CD4-positive, alpha-beta T cell treated with Interleukin-4 for 4 hours (primary cell): ENCODE data around the gene PDZD2.
A peak's percentile ranks its signal among the peaks of the same experiment; 100 is the strongest.
"Not testable (repeated sequence)": the region's sequence is repeated elsewhere in the genome, so short reads cannot be mapped to it uniquely, and the experiment has no call there.

Source experiments
- DNase-seq: peaks from one replicate; pipeline ENCODE4 v3.0.0-alpha.2; 2020

The PDZD2 gene

GRCh38 chr5:32057187-32058096 is 418.5 kb downstream of the PDZD2 start:
- no peak for DNase-seq

GRCh38 chr5:32058101-32058500 is 419.2 kb downstream of the PDZD2 start:
- no peak for DNase-seq

- DNase-seq = no peak
Observed at GRCh38 chr5:32058997-32059396, 420.1 kb downstream of the PDZD2 start.

- DNase-seq = no peak
Observed at GRCh38 chr5:32059761-32060530, 421.0 kb downstream of the PDZD2 start.

GRCh38 chr5:32061236-32061635 is 422.3 kb downstream of the PDZD2 start:
- DNase-seq = no peak

- no peak for DNase-seq
Observed at GRCh38 chr5:32066448-32066847, 427.5 kb downstream of the PDZD2 start.

GRCh38 chr5:32067774-32068470 is 429.0 kb downstream of the PDZD2 start:
- no peak for DNase-seq

- no peak for DNase-seq
Observed at GRCh38 chr5:32068561-32068960, 429.6 kb downstream of the PDZD2 start.

- no peak for DNase-seq
Observed at GRCh38 chr5:32069396-32069795, 430.5 kb downstream of the PDZD2 start.

GRCh38 chr5:32071351-32071944 is 432.5 kb downstream of the PDZD2 start:
- no peak for DNase-seq

- DNase-seq = no peak
Observed at GRCh38 chr5:32072054-32072453, 433.1 kb downstream of the PDZD2 start.

- DNase-seq = no peak
Observed at GRCh38 chr5:32074401-32074800, 435.5 kb downstream of the PDZD2 start.

- peak; percentile 26 for DNase-seq
Observed at GRCh38 chr5:32076699-32077695, 438.1 kb downstream of the PDZD2 start.

- not testable (repeated sequence) for DNase-seq
Observed at GRCh38 chr5:32078855-32079254, 439.9 kb downstream of the PDZD2 start.

- not testable (repeated sequence) for DNase-seq
Observed at GRCh38 chr5:32080565-32080964, 441.6 kb downstream of the PDZD2 start.

- no peak for DNase-seq
Observed at GRCh38 chr5:32082701-32083100, 443.8 kb downstream of the PDZD2 start.

GRCh38 chr5:32083981-32084430 is 445.1 kb downstream of the PDZD2 start:
- DNase-seq = no peak

GRCh38 chr5:32087086-32088082 is 448.5 kb downstream of the PDZD2 start:
- DNase-seq = no peak

GRCh38 chr5:32088214-32088613 is 449.3 kb downstream of the PDZD2 start:
- DNase-seq = no peak
